Measurements from ENCODE around the gene IL3.

IL3 gene

DNA sequence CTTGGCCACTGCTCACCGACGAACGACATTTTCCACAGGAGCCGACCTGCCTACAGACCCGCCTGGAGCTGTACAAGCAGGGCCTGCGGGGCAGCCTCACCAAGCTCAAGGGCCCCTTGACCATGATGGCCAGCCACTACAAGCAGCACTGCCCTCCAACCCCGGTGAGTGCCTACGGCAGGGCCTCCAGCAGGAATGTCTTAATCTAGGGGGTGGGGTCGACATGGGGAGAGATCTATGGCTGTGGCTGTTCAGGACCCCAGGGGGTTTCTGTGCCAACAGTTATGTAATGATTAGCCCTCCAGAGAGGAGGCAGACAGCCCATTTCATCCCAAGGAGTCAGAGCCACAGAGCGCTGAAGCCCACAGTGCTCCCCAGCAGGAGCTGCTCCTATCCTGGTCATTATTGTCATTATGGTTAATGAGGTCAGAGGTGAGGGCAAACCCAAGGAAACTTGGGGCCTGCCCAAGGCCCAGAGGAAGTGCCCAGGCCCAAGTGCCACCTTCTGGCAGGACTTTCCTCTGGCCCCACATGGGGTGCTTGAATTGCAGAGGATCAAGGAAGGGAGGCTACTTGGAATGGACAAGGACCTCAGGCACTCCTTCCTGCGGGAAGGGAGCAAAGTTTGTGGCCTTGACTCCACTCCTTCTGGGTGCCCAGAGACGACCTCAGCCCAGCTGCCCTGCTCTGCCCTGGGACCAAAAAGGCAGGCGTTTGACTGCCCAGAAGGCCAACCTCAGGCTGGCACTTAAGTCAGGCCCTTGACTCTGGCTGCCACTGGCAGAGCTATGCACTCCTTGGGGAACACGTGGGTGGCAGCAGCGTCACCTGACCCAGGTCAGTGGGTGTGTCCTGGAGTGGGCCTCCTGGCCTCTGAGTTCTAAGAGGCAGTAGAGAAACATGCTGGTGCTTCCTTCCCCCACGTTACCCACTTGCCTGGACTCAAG, 14.6 kb downstream of the IL3 start:
- ATAC-seq: no peak
- TF ChIP-seq, protein P1, sequence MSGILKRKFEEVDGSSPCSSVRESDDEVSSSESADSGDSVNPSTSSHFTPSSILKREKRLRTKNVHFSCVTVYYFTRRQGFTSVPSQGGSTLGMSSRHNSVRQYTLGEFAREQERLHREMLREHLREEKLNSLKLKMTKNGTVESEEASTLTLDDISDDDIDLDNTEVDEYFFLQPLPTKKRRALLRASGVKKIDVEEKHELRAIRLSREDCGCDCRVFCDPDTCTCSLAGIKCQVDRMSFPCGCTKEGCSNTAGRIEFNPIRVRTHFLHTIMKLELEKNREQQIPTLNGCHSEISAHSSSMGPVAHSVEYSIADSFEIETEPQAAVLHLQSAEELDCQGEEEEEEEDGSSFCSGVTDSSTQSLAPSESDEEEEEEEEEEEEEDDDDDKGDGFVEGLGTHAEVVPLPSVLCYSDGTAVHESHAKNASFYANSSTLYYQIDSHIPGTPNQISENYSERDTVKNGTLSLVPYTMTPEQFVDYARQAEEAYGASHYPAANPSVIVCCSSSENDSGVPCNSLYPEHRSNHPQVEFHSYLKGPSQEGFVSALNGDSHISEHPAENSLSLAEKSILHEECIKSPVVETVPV (CRISPR knock-in tag; IDR thresholded peaks at IDR 0.05): no peak
- TF ChIP-seq BACH2 (CRISPR knock-in tag; IDR thresholded peaks at IDR 0.05; ENCODE audit: borderline replicate concordance): no peak
- TF ChIP-seq, protein P2, sequence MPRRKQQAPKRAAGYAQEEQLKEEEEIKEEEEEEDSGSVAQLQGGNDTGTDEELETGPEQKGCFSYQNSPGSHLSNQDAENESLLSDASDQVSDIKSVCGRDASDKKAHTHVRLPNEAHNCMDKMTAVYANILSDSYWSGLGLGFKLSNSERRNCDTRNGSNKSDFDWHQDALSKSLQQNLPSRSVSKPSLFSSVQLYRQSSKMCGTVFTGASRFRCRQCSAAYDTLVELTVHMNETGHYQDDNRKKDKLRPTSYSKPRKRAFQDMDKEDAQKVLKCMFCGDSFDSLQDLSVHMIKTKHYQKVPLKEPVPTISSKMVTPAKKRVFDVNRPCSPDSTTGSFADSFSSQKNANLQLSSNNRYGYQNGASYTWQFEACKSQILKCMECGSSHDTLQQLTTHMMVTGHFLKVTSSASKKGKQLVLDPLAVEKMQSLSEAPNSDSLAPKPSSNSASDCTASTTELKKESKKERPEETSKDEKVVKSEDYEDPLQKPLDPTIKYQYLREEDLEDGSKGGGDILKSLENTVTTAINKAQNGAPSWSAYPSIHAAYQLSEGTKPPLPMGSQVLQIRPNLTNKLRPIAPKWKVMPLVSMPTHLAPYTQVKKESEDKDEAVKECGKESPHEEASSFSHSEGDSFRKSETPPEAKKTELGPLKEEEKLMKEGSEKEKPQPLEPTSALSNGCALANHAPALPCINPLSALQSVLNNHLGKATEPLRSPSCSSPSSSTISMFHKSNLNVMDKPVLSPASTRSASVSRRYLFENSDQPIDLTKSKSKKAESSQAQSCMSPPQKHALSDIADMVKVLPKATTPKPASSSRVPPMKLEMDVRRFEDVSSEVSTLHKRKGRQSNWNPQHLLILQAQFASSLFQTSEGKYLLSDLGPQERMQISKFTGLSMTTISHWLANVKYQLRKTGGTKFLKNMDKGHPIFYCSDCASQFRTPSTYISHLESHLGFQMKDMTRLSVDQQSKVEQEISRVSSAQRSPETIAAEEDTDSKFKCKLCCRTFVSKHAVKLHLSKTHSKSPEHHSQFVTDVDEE (CRISPR knock-in tag; IDR thresholded peaks at IDR 0.05): no peak
- TF ChIP-seq ZNF70 (CRISPR knock-in tag; IDR thresholded peaks at IDR 0.05): no peak
- no peak for TF ChIP-seq ISL1 (CRISPR knock-in tag; IDR thresholded peaks at IDR 0.05)
- no peak for TF ChIP-seq ZFP30 (CRISPR knock-in tag; IDR thresholded peaks at IDR 0.05)

DNA sequence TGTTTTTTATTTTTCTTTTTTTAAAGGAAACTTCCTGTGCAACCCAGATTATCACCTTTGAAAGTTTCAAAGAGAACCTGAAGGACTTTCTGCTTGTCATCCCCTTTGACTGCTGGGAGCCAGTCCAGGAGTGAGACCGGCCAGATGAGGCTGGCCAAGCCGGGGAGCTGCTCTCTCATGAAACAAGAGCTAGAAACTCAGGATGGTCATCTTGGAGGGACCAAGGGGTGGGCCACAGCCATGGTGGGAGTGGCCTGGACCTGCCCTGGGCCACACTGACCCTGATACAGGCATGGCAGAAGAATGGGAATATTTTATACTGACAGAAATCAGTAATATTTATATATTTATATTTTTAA, 15.2 kb downstream of the IL3 start:
- TF ChIP-seq GLIS3 (CRISPR knock-in tag; IDR thresholded peaks at IDR 0.05): no peak
- TF ChIP-seq RARB (CRISPR knock-in tag; IDR thresholded peaks at IDR 0.05): no peak
- TF ChIP-seq ZC3H10 (CRISPR knock-in tag; IDR thresholded peaks at IDR 0.05): no peak
- ATAC-seq: no peak

DNA sequence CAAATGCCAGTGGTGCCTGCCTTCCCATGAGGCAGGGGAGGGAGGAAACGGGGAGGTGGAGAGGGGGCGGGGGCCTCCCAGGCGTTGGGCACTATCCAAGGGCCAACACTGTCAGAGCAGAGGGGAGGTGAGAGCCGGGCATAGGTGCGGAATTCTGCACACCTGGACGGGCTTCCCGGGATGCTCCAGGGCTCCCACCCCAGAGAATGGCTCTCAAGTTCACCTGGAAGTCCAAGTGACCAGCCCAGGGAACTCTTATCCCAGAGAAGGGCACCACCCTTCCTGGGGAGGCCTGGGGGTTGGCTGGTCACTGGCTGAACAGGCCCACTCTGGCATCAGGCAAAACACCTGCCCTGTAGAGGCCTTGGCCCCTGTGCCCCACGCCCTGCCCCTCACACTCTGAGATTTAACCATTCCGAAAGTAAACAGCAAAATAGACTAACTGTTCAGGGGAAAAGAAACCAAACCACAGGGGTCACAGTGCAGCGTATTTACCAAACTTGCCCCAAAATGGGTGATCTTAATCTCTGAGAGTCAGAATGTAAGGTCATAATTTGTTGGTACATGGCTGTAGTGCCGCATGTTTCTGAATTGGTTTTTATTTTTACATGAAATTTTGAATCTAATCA, 15.9 kb downstream of the IL3 start:
- no peak for ATAC-seq
- TF ChIP-seq, protein P2 (CRISPR knock-in tag; IDR thresholded peaks at IDR 0.05): no peak
- TF ChIP-seq ESRRG (CRISPR knock-in tag; IDR thresholded peaks at IDR 0.05): no peak
- TF ChIP-seq TOX (CRISPR knock-in tag; IDR thresholded peaks at IDR 0.05; ENCODE audit: borderline replicate concordance): no peak
- TF ChIP-seq PPARA (CRISPR knock-in tag; IDR thresholded peaks at IDR 0.05; ENCODE audit: borderline replicate concordance): no peak
- TF ChIP-seq, protein P1 (CRISPR knock-in tag; IDR thresholded peaks at IDR 0.05): no peak
- TF ChIP-seq, protein P3, sequence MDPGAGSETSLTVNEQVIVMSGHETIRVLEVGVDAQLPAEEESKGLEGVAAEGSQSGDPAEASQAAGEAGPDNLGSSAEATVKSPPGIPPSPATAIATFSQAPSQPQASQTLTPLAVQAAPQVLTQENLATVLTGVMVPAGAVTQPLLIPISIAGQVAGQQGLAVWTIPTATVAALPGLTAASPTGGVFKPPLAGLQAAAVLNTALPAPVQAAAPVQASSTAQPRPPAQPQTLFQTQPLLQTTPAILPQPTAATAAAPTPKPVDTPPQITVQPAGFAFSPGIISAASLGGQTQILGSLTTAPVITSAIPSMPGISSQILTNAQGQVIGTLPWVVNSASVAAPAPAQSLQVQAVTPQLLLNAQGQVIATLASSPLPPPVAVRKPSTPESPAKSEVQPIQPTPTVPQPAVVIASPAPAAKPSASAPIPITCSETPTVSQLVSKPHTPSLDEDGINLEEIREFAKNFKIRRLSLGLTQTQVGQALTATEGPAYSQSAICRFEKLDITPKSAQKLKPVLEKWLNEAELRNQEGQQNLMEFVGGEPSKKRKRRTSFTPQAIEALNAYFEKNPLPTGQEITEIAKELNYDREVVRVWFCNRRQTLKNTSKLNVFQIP (CRISPR knock-in tag; IDR thresholded peaks at IDR 0.05; ENCODE audit: borderline replicate concordance, low read depth): no peak
- TF ChIP-seq, protein P4, sequence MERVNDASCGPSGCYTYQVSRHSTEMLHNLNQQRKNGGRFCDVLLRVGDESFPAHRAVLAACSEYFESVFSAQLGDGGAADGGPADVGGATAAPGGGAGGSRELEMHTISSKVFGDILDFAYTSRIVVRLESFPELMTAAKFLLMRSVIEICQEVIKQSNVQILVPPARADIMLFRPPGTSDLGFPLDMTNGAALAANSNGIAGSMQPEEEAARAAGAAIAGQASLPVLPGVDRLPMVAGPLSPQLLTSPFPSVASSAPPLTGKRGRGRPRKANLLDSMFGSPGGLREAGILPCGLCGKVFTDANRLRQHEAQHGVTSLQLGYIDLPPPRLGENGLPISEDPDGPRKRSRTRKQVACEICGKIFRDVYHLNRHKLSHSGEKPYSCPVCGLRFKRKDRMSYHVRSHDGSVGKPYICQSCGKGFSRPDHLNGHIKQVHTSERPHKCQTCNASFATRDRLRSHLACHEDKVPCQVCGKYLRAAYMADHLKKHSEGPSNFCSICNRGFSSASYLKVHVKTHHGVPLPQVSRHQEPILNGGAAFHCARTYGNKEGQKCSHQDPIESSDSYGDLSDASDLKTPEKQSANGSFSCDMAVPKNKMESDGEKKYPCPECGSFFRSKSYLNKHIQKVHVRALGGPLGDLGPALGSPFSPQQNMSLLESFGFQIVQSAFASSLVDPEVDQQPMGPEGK (CRISPR knock-in tag; IDR thresholded peaks at IDR 0.05; ENCODE audit: borderline replicate concordance): no peak
- no peak for TF ChIP-seq BACH2 (CRISPR knock-in tag; IDR thresholded peaks at IDR 0.05; ENCODE audit: borderline replicate concordance)
- TF ChIP-seq ARNTL (CRISPR knock-in tag; IDR thresholded peaks at IDR 0.05; ENCODE audit: borderline replicate concordance, low read depth): no peak
- TF ChIP-seq ZNF70 (CRISPR knock-in tag; IDR thresholded peaks at IDR 0.05): no peak
- TF ChIP-seq ZFP30 (CRISPR knock-in tag; IDR thresholded peaks at IDR 0.05): no peak
- TF ChIP-seq, protein P5, sequence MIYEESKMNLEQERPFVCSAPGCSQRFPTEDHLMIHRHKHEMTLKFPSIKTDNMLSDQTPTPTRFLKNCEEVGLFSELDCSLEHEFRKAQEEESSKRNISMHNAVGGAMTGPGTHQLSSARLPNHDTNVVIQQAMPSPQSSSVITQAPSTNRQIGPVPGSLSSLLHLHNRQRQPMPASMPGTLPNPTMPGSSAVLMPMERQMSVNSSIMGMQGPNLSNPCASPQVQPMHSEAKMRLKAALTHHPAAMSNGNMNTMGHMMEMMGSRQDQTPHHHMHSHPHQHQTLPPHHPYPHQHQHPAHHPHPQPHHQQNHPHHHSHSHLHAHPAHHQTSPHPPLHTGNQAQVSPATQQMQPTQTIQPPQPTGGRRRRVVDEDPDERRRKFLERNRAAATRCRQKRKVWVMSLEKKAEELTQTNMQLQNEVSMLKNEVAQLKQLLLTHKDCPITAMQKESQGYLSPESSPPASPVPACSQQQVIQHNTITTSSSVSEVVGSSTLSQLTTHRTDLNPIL (CRISPR knock-in tag; IDR thresholded peaks at IDR 0.05; ENCODE audit: low read depth): no peak
- TF ChIP-seq ZC3H10 (CRISPR knock-in tag; IDR thresholded peaks at IDR 0.05): no peak
- no peak for TF ChIP-seq ZNF565 (CRISPR knock-in tag; conservative IDR thresholded peaks at IDR 0.05; ENCODE audit: low read depth)
- TF ChIP-seq GLIS3 (CRISPR knock-in tag; IDR thresholded peaks at IDR 0.05): no peak
- no peak for TF ChIP-seq CSDC2 (CRISPR knock-in tag; IDR thresholded peaks at IDR 0.05)
- TF ChIP-seq ZNF8 (CRISPR knock-in tag; IDR thresholded peaks at IDR 0.05): no peak
- TF ChIP-seq ISL1 (CRISPR knock-in tag; IDR thresholded peaks at IDR 0.05): no peak
- no peak for TF ChIP-seq RARB (CRISPR knock-in tag; IDR thresholded peaks at IDR 0.05)
